HepG2 (cell line): ENCODE data around the gene TTC31. TPM values are rescaled to one million over a fixed set of nuclear protein-coding genes. Genes with fewer than 3 reads are reported as not detected.

Experiments used
- ATAC-seq: fragments of 200-7000 bp; cut with Tn5 transposase; 3 replicates; pipeline ENCODE4 v1.9.1; 2020; ENCODE audit warnings: mild to moderate bottlenecking, moderate library complexity
- BruUV-seq: library from RNA; stranded (reverse); fragments of 400-500 nt; replicated peaks from 2 replicates; lab custom pipeline; 2021; lab: Mats Ljungman, UMichigan
- CTCF ChIA-PET: fragments of 300-600 bp; formaldehyde crosslinking; extraction: SDS; loops from one replicate; lab custom pipeline; 2021; ENCODE audit warnings: low total read pairs, inconsistent platforms, low intra/inter-chr PET ratio; lab: Yijun Ruan, JAX
- POLR2A ChIA-PET: fragments of 350-600 bp; sonication (Branson Sonifier 250); formaldehyde crosslinking; loops from one replicate; lab custom pipeline; 2020; ENCODE audit warnings: antibody characterized with exemption, inconsistent platforms; lab: Yijun Ruan, JAX
- DNase-seq: peaks from one replicate; pipeline ENCODE4 v3.0.0-alpha.2; 2015; ENCODE audit warnings: low spot score
- FAIRE-seq: peaks from 3 replicates; lab custom pipeline; 2011; peaks lifted over from hg19 to GRCh38; lab: Jason Lieb, UNC
- H2AFZ ChIP-seq: one replicate; pipeline ENCODE4 v1.6.1; 2011; ENCODE audit warnings: low read length, inconsistent platforms
- H3K27ac ChIP-seq: fragments of 300-600 bp; 3 replicates; pipeline ENCODE4 v1.8.0; 2011; ENCODE audit warnings: mixed run types, mild to moderate bottlenecking, mixed read lengths, low read length, inconsistent platforms; ENCODE audit not compliant: insufficient read depth; ENCODE audit errors: extremely low read length
- H3K27me3 ChIP-seq, 2 experiments: fragments of 200-600 bp in 1 of 2; 2 replicates in 1 of 2; 3 replicates in 1 of 2; pipeline versions ENCODE4 v1.6.0 to v1.8.0; 2011; ENCODE audit warnings: low read length in 2 of 2, mild to moderate bottlenecking in 2 of 2, moderate library complexity in 2 of 2, inconsistent platforms in 1 of 2; ENCODE audit not compliant: insufficient read depth in 2 of 2, control insufficient read depth in 1 of 2
- H3K36me3 ChIP-seq, 2 experiments: fragments of 200-600 bp in 1 of 2; replicated peaks in 1 of 2; 2 replicates in 1 of 2; 3 replicates in 1 of 2; pipeline versions ENCODE4 v1.5.1 to v1.8.0; 2011; ENCODE audit warnings: low read length in 2 of 2, inconsistent platforms in 1 of 2; ENCODE audit not compliant: insufficient read depth in 2 of 2, control insufficient read depth in 1 of 2
- H3K4me1 ChIP-seq: 2 replicates; pipeline ENCODE4 v1.5.1; 2012; ENCODE audit warnings: low read length, inconsistent platforms; ENCODE audit not compliant: insufficient read depth
- H3K4me2 ChIP-seq: 2 replicates; pipeline ENCODE4 v1.6.0; 2011; ENCODE audit warnings: low read depth, low read length, inconsistent platforms
- H3K4me3 ChIP-seq, 3 experiments: fragments of 200-600 bp in 1 of 3; sonication (generic), shearing (Covaris generic) in 1 of 3; replicated peaks in 1 of 3; 2 replicates each; pipeline ENCODE4 v1.5.1; 2011 to 2016; ENCODE audit warnings: low read length in 3 of 3, inconsistent platforms in 2 of 3, low read depth in 2 of 3, mild to moderate bottlenecking in 2 of 3, control low read depth in 1 of 3, mixed read lengths in 1 of 3; ENCODE audit not compliant: insufficient read depth in 1 of 3
- H3K79me2 ChIP-seq: one replicate; pipeline ENCODE4 v1.6.1; 2011; ENCODE audit warnings: low read length, inconsistent platforms; ENCODE audit not compliant: insufficient read depth
- H3K9ac ChIP-seq: 2 replicates; pipeline ENCODE4 v1.6.0; 2011; ENCODE audit warnings: mild to moderate bottlenecking, low read depth, low read length, inconsistent platforms; ENCODE audit not compliant: insufficient read depth
- H3K9me3 ChIP-seq: 2 replicates; pipeline ENCODE4 v1.5.1; 2012; ENCODE audit warnings: mild to moderate bottlenecking, low read length
- H4K20me1 ChIP-seq: 2 replicates; pipeline ENCODE4 v1.6.0; 2011; ENCODE audit warnings: inconsistent platforms, mild to moderate bottlenecking, low read length, moderate library complexity; ENCODE audit not compliant: insufficient read depth
- HDAC1 ChIP-seq: sonication (generic); formaldehyde crosslinking; IDR thresholded peaks from 2 replicates; pipeline ENCODE4 v1.5.1; 2020; ENCODE audit warnings: mild to moderate bottlenecking, missing genetic modification reagents
- ISX ChIP-seq: sonication (generic); formaldehyde crosslinking; conservative IDR thresholded peaks from 2 replicates; pipeline ENCODE4 v1.5.0; 2020; ENCODE audit warnings: missing genetic modification reagents
- KAT8 ChIP-seq: IDR thresholded peaks from 2 replicates; pipeline ENCODE4 v1.6.1; 2016; ENCODE audit warnings: missing genetic modification reagents, missing compliant biosample characterization
- MBNL3 ChIP-seq: fragments of 250-450 bp; sonication (Bioruptor Pico); conservative IDR thresholded peaks from 2 replicates; pipeline ENCODE4 v1.8.0; 2022; ENCODE audit warnings: mild to moderate bottlenecking, inconsistent platforms
- MXD4 ChIP-seq: IDR thresholded peaks from 2 replicates; pipeline ENCODE4 v1.6.1; 2016; ENCODE audit warnings: mild to moderate bottlenecking, missing biosample characterization, missing genetic modification reagents
- NR2F2 ChIP-seq: IDR thresholded peaks from 2 replicates; pipeline ENCODE4 v1.6.1; 2012; ENCODE audit warnings: low read depth, inconsistent platforms, borderline replicate concordance
- SNAI1 ChIP-seq: sonication (generic); formaldehyde crosslinking; IDR thresholded peaks from 2 replicates; pipeline ENCODE4 v1.5.0; 2020; ENCODE audit warnings: mild to moderate bottlenecking, missing genetic modification reagents, borderline replicate concordance
- ZBTB49 ChIP-seq: sonication (generic); formaldehyde crosslinking; IDR thresholded peaks from 2 replicates; pipeline ENCODE4 v1.4.0; 2020; ENCODE audit warnings: missing genetic modification reagents, borderline replicate concordance
- ZFP36L2 ChIP-seq: sonication (generic); formaldehyde crosslinking; IDR thresholded peaks from 2 replicates; pipeline ENCODE4 v1.4.0; 2020; ENCODE audit warnings: missing genetic modification reagents
- ZNF281 ChIP-seq: sonication (generic); formaldehyde crosslinking; IDR thresholded peaks from 2 replicates; pipeline ENCODE4 v1.4.0; 2020; ENCODE audit warnings: missing genetic modification reagents, borderline replicate concordance
- ZNF382 ChIP-seq: sonication (generic); formaldehyde crosslinking; IDR thresholded peaks from 2 replicates; pipeline ENCODE4 v1.5.0; 2020; ENCODE audit warnings: missing genetic modification reagents, mild to moderate bottlenecking, borderline replicate concordance
- ZNF496 ChIP-seq: sonication (generic); formaldehyde crosslinking; IDR thresholded peaks from 2 replicates; pipeline ENCODE4 v1.8.1; 2023; ENCODE audit warnings: mild to moderate bottlenecking, moderate library complexity, missing genetic modification reagents; ENCODE audit not compliant: insufficient replicate concordance
- ZNF501 ChIP-seq: sonication (generic); formaldehyde crosslinking; IDR thresholded peaks from 2 replicates; pipeline ENCODE4 v1.5.1; 2020; ENCODE audit warnings: mild to moderate bottlenecking, moderate library complexity, missing genetic modification reagents
- ZNF615 ChIP-seq: sonication (generic); formaldehyde crosslinking; IDR thresholded peaks from 2 replicates; pipeline ENCODE4 v1.5.0; 2020; ENCODE audit warnings: mild to moderate bottlenecking, missing genetic modification reagents, borderline replicate concordance
- ZNF839 ChIP-seq: sonication (generic); formaldehyde crosslinking; IDR thresholded peaks from 2 replicates; pipeline ENCODE4 v1.4.0; 2020; ENCODE audit warnings: missing genetic modification reagents, mild to moderate bottlenecking, borderline replicate concordance
- WGBS: methylation state at CpG from one replicate; pipeline ENCODE4 v1.1.6; 2017; ENCODE audit warnings: low lambda C conversion rate; 5-methylcytosine and 5-hydroxymethylcytosine counted together
- in situ Hi-C: cut with HindIII; loops from 2 replicates; pipeline ENCODE4 v1.10.0; 2017; ENCODE audit warnings: low pct_unique_long_range_greater_than_20kb; ENCODE audit not compliant: extremely low pct_ligation_motif_present
- intact Hi-C: fragments of 100-400 bp; cut with micrococcal nuclease; formaldehyde crosslinking; loops from one replicate; pipeline ENCODE4 v1.10.0; 2022; ENCODE audit not compliant: unreplicated experiment
- polyA plus RNA-seq, 8 experiments: library from polyadenylated mRNA; depleted of rRNA in 3 of 8; stranded (reverse) in 7 of 8; unstranded in 1 of 8; fragments of >200 nt; fragmentation: Illumina TruSeq in 4 of 8; extraction: Trizol in 4 of 8; gene quantifications; 2 replicates each; pipeline versions ENCODE4 v1.2.1 to v1.2.3, GENCODE V29; 2011 to 2016; ENCODE audit warnings: low read depth in 4 of 8, missing spikeins in 1 of 8, mixed read lengths in 1 of 8; ENCODE audit not compliant: insufficient read depth in 1 of 8
- total RNA-seq, 5 experiments: library from RNA; depleted of rRNA; stranded (reverse); fragments of >200 nt; fragmentation: Illumina TruSeq; extraction: Trizol; gene quantifications; 2 replicates each; pipeline ENCODE4 v1.2.3, GENCODE V29; 2016; ENCODE audit warnings: low read depth in 1 of 5

The TTC31 gene
- total and polyA plus RNA-seq, 2 of the 13 experiments (the other 11 are each of a cell fraction or from before 2014, with no cell fraction given) = 28.3 to 39.5 TPM

- TF ChIP-seq ZNF615 (CRISPR knock-in tag) = 0 out of 2 replicates have a peak, but pooled peaks have one; percentile 56
- no peak; the same call in 1 of the 2 replicates for TF ChIP-seq ZNF501 (CRISPR knock-in tag)
- peak; percentile 73 for TF ChIP-seq ZNF281 (CRISPR knock-in tag)
- no peak for TF ChIP-seq NR2F2
- TF ChIP-seq SNAI1 (CRISPR knock-in tag) = 0 out of 2 replicates have a peak, but pooled peaks have one; percentile 4
- TF ChIP-seq MBNL3 (CRISPR knock-in tag) = no peak
Observed at GRCh38 chr2:74439803-74440377, 43.0 kb upstream of the TTC31 start (continued).

GRCh38 chr2:74440378-74441169, 42.3 kb upstream of the TTC31 start:
- no peak overlapping the region for H2AFZ ChIP-seq
- BruUV-seq = TSS peak; percentile 93
- TF ChIP-seq ISX (CRISPR knock-in tag) (no peak; the same call in 1 of the 2 replicates), ZFP36L2 (CRISPR knock-in tag) (no peak), ZNF496 (CRISPR knock-in tag) (no peak), ZBTB49 (CRISPR knock-in tag) (0 out of 2 replicates have a peak, but pooled peaks have one; percentile 52), MXD4 (peak; percentile 85; the same call in 1 of the 2 replicates), ZNF839 (CRISPR knock-in tag) (no peak; the same call in 1 of the 2 replicates), KAT8 (peak; percentile 89), ZNF382 (CRISPR knock-in tag) (no peak), HDAC1 (CRISPR knock-in tag) (peak; percentile 95)

More at GRCh38 chr2:74440378-74441169, 42.3 kb upstream of the TTC31 start:
- H3K36me3 ChIP-seq = peaks cover 19 to 40% of the 10 kb centered on the region in 2 experiments
- H3K4me1 ChIP-seq = peaks cover 66% of the 10 kb centered on the region
- no peaks in the 10 kb centered on the region; a peak in 1 of 5 replicates for H3K27me3 ChIP-seq
- in situ Hi-C loops = no loop called here
- WGBS = under 1% methylated on average over 30 of the region's 45 CpGs
- H3K79me2 ChIP-seq = peaks cover 63% of the 10 kb centered on the region
- H4K20me1 ChIP-seq = peaks cover 43% of the 10 kb centered on the region
- peak overlapping the region; percentile 91 for H3K27ac ChIP-seq
- peak overlapping the region; percentile 76 to 94 (median 93) for H3K4me3 ChIP-seq
- no peaks in the 10 kb centered on the region for H3K9me3 ChIP-seq
- peak overlapping the region; percentile 95 for H3K4me2 ChIP-seq
- POLR2A ChIA-PET = interaction anchor here (0.5 to 11.6 kb wide), 20 partner anchors 8 to 704 kb away, joined by 3 to 342 read pairs (median 8); partner anchors contain the start of genes AUP1, C2orf81, CCDC142 and DQX1
- H3K9ac ChIP-seq = peak overlapping the region; percentile 91
- DNase-seq (peak; percentile 95), ATAC-seq (peak; percentile 80), FAIRE-seq (peak; percentile 58)
- CTCF ChIA-PET = interaction anchor here (0.6 kb wide), 1 partner anchor 19 kb away, joined by 3 read pairs; the partner anchor contains the start of genes C2orf81 and WDR54
- intact Hi-C loops = loop anchor here (1.0 to 2.0 kb wide), 5 partner anchors 10 to 60 kb away; partner anchors contain the start of gene WBP1
